WTC11 (cell line): ENCODE data around the gene SH3BP5. TPM values are rescaled to one million over a fixed set of nuclear protein-coding genes. Genes with fewer than 3 reads are reported as not detected.

Experiments
- ATAC-seq: fragments of 200-7000 bp; cut with Tn5 transposase; 2 replicates; pipeline ENCODE4 v1.10.0; 2021; ENCODE audit warnings: mild to moderate bottlenecking, moderate library complexity
- CTCF ChIA-PET: fragments of 300-600 bp; sonication (Branson Sonifier 250); formaldehyde crosslinking; loops from one replicate; lab custom pipeline; 2021; ENCODE audit warnings: antibody characterized with exemption; lab: Charles Lee
- POLR2A ChIA-PET: fragments of 350-600 bp; sonication (Branson Sonifier 250); formaldehyde crosslinking; loops from one replicate; lab custom pipeline; 2021; ENCODE audit warnings: antibody characterized with exemption; lab: Charles Lee
- DNase-seq: peaks from one replicate; pipeline ENCODE4 v3.0.0; 2021; ENCODE audit warnings: low spot score
- H3K27ac Mint-ChIP-seq: 2 replicates; pipeline ENCODE4 v1.8.0; 2021; ENCODE audit warnings: mixed read lengths
- H3K27me3 Mint-ChIP-seq: 2 replicates; pipeline ENCODE4 v1.8.0; 2021; ENCODE audit warnings: low read depth, mild to moderate bottlenecking, moderate library complexity, mixed read lengths
- H3K36me3 Mint-ChIP-seq: 2 replicates; pipeline ENCODE4 v1.8.0; 2021; ENCODE audit warnings: mixed read lengths
- H3K4me1 Mint-ChIP-seq: 2 replicates; pipeline ENCODE4 v1.8.0; 2022; ENCODE audit warnings: mixed read lengths
- H3K4me3 Mint-ChIP-seq: 2 replicates; pipeline ENCODE4 v1.8.0; 2021; ENCODE audit warnings: mild to moderate bottlenecking, moderate library complexity, mixed read lengths
- H3K9me3 Mint-ChIP-seq: 2 replicates; pipeline ENCODE4 v1.8.0; 2021; ENCODE audit warnings: mixed read lengths
- ATF1 ChIP-seq: sonication (generic); formaldehyde crosslinking; IDR thresholded peaks from 2 replicates; pipeline ENCODE4 v1.8.1; 2023; ENCODE audit warnings: mild to moderate bottlenecking, moderate library complexity, missing genetic modification reagents
- CBFB ChIP-seq: sonication (generic); formaldehyde crosslinking; IDR thresholded peaks from 2 replicates; pipeline ENCODE4 v1.8.1; 2022; ENCODE audit warnings: mild to moderate bottlenecking, low read depth, missing genetic modification reagents
- HMGXB4 ChIP-seq: sonication (generic); formaldehyde crosslinking; IDR thresholded peaks from 2 replicates; pipeline ENCODE4 v1.8.1; 2023; ENCODE audit warnings: mild to moderate bottlenecking, moderate library complexity, missing genetic modification reagents
- JUN ChIP-seq: sonication (generic); formaldehyde crosslinking; IDR thresholded peaks from 2 replicates; pipeline ENCODE4 v1.8.0; 2023; ENCODE audit warnings: mild to moderate bottlenecking, missing genetic modification reagents
- MAX ChIP-seq: sonication (generic); formaldehyde crosslinking; IDR thresholded peaks from 2 replicates; pipeline ENCODE4 v1.8.0; 2022; ENCODE audit warnings: mild to moderate bottlenecking, missing genetic modification reagents
- NFE2L1 ChIP-seq: sonication (generic); formaldehyde crosslinking; IDR thresholded peaks from 2 replicates; pipeline ENCODE4 v1.8.1; 2023; ENCODE audit warnings: missing genetic modification reagents
- NR1H2 ChIP-seq: sonication (generic); formaldehyde crosslinking; IDR thresholded peaks from 2 replicates; pipeline ENCODE4 v1.9.0; 2021; ENCODE audit warnings: mild to moderate bottlenecking, moderate library complexity, missing genetic modification reagents
- OVOL2 ChIP-seq: fragments of 250-450 bp; sonication (Bioruptor Pico); IDR thresholded peaks from 2 replicates; pipeline ENCODE4 v1.9.0; 2021; ENCODE audit warnings: mild to moderate bottlenecking, borderline replicate concordance
- SMAD3 ChIP-seq: sonication (generic); formaldehyde crosslinking; IDR thresholded peaks from 2 replicates; pipeline ENCODE4 v1.8.0; 2022; ENCODE audit warnings: missing genetic modification reagents, mild to moderate bottlenecking, borderline replicate concordance
- SMAD4 ChIP-seq: sonication (generic); formaldehyde crosslinking; IDR thresholded peaks from 2 replicates; pipeline ENCODE4 v1.8.0; 2022; ENCODE audit warnings: mild to moderate bottlenecking, missing genetic modification reagents
- STAT6 ChIP-seq: sonication (generic); formaldehyde crosslinking; conservative IDR thresholded peaks from 2 replicates; pipeline ENCODE4 v1.8.1; 2023; ENCODE audit warnings: mild to moderate bottlenecking, low read depth, missing genetic modification reagents, moderate library complexity
- TCF7 ChIP-seq: sonication (generic); formaldehyde crosslinking; IDR thresholded peaks from 2 replicates; pipeline ENCODE4 v1.8.0; 2022; ENCODE audit warnings: mild to moderate bottlenecking, low read depth, missing genetic modification reagents, moderate library complexity
- TEAD4 ChIP-seq: sonication (generic); formaldehyde crosslinking; IDR thresholded peaks from 2 replicates; pipeline ENCODE4 v1.8.0; 2022; ENCODE audit warnings: mild to moderate bottlenecking, missing genetic modification reagents
- ZBTB21 ChIP-seq: sonication (generic); formaldehyde crosslinking; IDR thresholded peaks from 2 replicates; pipeline ENCODE4 v1.8.1; 2023; ENCODE audit warnings: mild to moderate bottlenecking, missing genetic modification reagents, borderline replicate concordance
- ZNF121 ChIP-seq: sonication (generic); formaldehyde crosslinking; IDR thresholded peaks from 2 replicates; pipeline ENCODE4 v1.8.0; 2023; ENCODE audit warnings: missing genetic modification reagents
- ZSCAN18 ChIP-seq: fragments of 250-450 bp; sonication (Bioruptor Pico); IDR thresholded peaks from 2 replicates; pipeline ENCODE4 v2.1.2; 2022; ENCODE audit warnings: mild to moderate bottlenecking, moderate library complexity
- total RNA-seq: library from RNA; stranded (reverse); gene quantifications from 3 replicates; pipeline ENCODE4 v1.2.3, GENCODE V29; 2021
- TF ChIP-seq, protein P1 (sequence below): fragments of 200-600 bp; IDR thresholded peaks from 2 replicates; pipeline ENCODE4 v1.8.0; 2022; ENCODE audit warnings: antibody characterized with exemption
- TF ChIP-seq, protein P2 (sequence below): sonication (generic); formaldehyde crosslinking; IDR thresholded peaks from 2 replicates; pipeline ENCODE4 v1.8.0; 2023; ENCODE audit warnings: missing genetic modification reagents, mild to moderate bottlenecking, borderline replicate concordance
- TF ChIP-seq, protein P3 (sequence below): fragments of 250-450 bp; sonication (Bioruptor Pico); IDR thresholded peaks from 2 replicates; pipeline ENCODE4 v1.9.0; 2021; ENCODE audit warnings: mild to moderate bottlenecking, borderline replicate concordance

Gene SH3BP5
- total RNA-seq, 1 experiment from 2014 or later: 7.2 TPM

DNA sequence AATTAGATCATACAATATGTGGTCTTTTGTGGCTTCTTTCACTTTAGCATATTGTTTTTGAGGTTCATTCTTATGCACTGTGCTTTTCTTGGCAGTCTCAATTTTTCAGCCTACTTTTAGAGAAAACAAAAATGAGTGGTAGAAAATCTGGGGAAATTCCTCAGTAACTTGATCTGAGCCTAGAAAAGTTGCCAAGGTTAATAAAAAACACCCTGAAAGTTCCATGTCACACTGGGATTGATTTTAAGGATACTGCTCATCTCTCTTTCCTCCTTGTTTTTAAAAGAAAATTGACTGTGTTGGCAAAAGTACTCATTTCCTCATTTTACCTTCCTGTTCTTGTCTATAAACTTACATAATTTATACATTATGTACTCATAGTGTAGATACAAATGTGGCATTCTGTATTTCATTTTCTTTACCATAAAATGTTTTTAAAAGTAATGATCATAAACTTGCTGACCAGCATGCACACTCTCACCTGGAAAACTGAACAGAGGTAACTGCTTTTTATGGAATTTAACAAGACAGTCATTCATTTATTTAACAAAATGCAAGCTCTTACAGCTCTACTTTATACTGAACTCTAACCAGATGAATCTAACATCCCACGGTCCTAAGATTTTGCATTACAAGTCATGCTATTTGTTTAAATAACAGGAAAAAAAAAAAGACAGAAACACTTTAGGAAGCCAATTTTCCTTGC is 28.6 kb upstream of the SH3BP5 start:
- ChIA-PET POLR2A (interaction anchor here (0.7 kb wide), 1 partner anchor 24 kb away, joined by 4 read pairs; no protein-coding TSS in a partner anchor), CTCF (interaction anchor here (1.1 to 1.4 kb wide), 5 partner anchors 20 to 93 kb away, joined by 3 to 9 read pairs (median 7); partner anchors contain the start of gene SH3BP5)
- H3K4me1 Mint-ChIP-seq: peaks cover 28% of the 10 kb centered on the region
- ATAC-seq (no peak), DNase-seq (no peak)
- no peak overlapping the region for H3K27ac Mint-ChIP-seq
- H3K4me3 Mint-ChIP-seq: no peak overlapping the region
- peaks cover 6% of the 10 kb centered on the region for H3K9me3 Mint-ChIP-seq
- H3K36me3 Mint-ChIP-seq: no peaks in the 10 kb centered on the region
- H3K27me3 Mint-ChIP-seq: no peaks in the 10 kb centered on the region; the same call in 1 of the 2 replicates
- TF ChIP-seq, protein P1, sequence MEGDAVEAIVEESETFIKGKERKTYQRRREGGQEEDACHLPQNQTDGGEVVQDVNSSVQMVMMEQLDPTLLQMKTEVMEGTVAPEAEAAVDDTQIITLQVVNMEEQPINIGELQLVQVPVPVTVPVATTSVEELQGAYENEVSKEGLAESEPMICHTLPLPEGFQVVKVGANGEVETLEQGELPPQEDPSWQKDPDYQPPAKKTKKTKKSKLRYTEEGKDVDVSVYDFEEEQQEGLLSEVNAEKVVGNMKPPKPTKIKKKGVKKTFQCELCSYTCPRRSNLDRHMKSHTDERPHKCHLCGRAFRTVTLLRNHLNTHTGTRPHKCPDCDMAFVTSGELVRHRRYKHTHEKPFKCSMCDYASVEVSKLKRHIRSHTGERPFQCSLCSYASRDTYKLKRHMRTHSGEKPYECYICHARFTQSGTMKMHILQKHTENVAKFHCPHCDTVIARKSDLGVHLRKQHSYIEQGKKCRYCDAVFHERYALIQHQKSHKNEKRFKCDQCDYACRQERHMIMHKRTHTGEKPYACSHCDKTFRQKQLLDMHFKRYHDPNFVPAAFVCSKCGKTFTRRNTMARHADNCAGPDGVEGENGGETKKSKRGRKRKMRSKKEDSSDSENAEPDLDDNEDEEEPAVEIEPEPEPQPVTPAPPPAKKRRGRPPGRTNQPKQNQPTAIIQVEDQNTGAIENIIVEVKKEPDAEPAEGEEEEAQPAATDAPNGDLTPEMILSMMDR: no peak
- TF ChIP-seq TEAD4 (no peak), NR1H2 (CRISPR knock-in tag) (no peak), ZSCAN18 (CRISPR knock-in tag) (no peak), SMAD3 (CRISPR knock-in tag) (no peak), TCF7 (CRISPR knock-in tag) (no peak), HMGXB4 (CRISPR knock-in tag) (no peak), CBFB (CRISPR knock-in tag) (no peak), STAT6 (CRISPR knock-in tag) (no peak), JUN (CRISPR knock-in tag) (no peak), MAX (CRISPR knock-in tag) (no peak), ZBTB21 (CRISPR knock-in tag) (no peak), OVOL2 (CRISPR knock-in tag) (no peak), NFE2L1 (CRISPR knock-in tag) (no peak), ZNF121 (no peak), ATF1 (CRISPR knock-in tag) (no peak), SMAD4 (no peak)
- TF ChIP-seq, protein P2, sequence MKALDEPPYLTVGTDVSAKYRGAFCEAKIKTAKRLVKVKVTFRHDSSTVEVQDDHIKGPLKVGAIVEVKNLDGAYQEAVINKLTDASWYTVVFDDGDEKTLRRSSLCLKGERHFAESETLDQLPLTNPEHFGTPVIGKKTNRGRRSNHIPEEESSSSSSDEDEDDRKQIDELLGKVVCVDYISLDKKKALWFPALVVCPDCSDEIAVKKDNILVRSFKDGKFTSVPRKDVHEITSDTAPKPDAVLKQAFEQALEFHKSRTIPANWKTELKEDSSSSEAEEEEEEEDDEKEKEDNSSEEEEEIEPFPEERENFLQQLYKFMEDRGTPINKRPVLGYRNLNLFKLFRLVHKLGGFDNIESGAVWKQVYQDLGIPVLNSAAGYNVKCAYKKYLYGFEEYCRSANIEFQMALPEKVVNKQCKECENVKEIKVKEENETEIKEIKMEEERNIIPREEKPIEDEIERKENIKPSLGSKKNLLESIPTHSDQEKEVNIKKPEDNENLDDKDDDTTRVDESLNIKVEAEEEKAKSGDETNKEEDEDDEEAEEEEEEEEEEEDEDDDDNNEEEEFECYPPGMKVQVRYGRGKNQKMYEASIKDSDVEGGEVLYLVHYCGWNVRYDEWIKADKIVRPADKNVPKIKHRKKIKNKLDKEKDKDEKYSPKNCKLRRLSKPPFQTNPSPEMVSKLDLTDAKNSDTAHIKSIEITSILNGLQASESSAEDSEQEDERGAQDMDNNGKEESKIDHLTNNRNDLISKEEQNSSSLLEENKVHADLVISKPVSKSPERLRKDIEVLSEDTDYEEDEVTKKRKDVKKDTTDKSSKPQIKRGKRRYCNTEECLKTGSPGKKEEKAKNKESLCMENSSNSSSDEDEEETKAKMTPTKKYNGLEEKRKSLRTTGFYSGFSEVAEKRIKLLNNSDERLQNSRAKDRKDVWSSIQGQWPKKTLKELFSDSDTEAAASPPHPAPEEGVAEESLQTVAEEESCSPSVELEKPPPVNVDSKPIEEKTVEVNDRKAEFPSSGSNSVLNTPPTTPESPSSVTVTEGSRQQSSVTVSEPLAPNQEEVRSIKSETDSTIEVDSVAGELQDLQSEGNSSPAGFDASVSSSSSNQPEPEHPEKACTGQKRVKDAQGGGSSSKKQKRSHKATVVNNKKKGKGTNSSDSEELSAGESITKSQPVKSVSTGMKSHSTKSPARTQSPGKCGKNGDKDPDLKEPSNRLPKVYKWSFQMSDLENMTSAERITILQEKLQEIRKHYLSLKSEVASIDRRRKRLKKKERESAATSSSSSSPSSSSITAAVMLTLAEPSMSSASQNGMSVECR (CRISPR knock-in tag): no peak
- TF ChIP-seq, protein P3, sequence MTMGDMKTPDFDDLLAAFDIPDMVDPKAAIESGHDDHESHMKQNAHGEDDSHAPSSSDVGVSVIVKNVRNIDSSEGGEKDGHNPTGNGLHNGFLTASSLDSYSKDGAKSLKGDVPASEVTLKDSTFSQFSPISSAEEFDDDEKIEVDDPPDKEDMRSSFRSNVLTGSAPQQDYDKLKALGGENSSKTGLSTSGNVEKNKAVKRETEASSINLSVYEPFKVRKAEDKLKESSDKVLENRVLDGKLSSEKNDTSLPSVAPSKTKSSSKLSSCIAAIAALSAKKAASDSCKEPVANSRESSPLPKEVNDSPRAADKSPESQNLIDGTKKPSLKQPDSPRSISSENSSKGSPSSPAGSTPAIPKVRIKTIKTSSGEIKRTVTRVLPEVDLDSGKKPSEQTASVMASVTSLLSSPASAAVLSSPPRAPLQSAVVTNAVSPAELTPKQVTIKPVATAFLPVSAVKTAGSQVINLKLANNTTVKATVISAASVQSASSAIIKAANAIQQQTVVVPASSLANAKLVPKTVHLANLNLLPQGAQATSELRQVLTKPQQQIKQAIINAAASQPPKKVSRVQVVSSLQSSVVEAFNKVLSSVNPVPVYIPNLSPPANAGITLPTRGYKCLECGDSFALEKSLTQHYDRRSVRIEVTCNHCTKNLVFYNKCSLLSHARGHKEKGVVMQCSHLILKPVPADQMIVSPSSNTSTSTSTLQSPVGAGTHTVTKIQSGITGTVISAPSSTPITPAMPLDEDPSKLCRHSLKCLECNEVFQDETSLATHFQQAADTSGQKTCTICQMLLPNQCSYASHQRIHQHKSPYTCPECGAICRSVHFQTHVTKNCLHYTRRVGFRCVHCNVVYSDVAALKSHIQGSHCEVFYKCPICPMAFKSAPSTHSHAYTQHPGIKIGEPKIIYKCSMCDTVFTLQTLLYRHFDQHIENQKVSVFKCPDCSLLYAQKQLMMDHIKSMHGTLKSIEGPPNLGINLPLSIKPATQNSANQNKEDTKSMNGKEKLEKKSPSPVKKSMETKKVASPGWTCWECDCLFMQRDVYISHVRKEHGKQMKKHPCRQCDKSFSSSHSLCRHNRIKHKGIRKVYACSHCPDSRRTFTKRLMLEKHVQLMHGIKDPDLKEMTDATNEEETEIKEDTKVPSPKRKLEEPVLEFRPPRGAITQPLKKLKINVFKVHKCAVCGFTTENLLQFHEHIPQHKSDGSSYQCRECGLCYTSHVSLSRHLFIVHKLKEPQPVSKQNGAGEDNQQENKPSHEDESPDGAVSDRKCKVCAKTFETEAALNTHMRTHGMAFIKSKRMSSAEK (CRISPR knock-in tag): no peak
